Stimulated activated CD4-positive, alpha-beta T cell treated with anti-CD3 and anti-CD28 coated beads, Interleukin-15, amount 100 ng/mL, for 48 hours (primary cell): ENCODE data around the gene FOXO3.
"Not testable (repeated sequence)": the region's sequence is repeated elsewhere in the genome, so short reads cannot be mapped to it uniquely, and the experiment has no call there.

Source experiments
- DNase-seq, 2 donors: peaks; one replicate each; pipeline ENCODE4 v3.0.0-alpha.2; 2020; ENCODE audit warnings: low read depth in 2 of 2

FOXO3 gene

DNA sequence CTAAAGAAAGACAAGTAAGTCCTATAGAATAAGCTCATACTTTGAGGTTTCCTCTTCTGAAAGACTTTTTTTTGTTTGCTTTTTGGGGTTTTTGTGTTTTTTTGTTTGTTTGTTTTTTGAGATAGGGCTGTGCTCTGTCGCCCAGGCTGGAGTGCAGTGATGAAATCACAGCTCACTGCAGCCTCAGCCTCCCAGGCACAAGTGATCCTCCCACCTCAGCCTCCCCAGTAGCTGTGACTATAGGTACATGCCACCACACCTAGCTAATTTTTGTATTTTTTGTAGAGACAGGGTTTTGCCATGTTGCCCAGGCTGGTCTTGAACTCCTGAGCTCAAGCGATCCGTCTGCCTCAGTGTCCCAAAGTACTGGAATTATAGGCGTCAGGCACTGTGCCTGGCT is 98.1 kb downstream of the FOXO3 start:
- not testable (repeated sequence) for DNase-seq

DNA sequence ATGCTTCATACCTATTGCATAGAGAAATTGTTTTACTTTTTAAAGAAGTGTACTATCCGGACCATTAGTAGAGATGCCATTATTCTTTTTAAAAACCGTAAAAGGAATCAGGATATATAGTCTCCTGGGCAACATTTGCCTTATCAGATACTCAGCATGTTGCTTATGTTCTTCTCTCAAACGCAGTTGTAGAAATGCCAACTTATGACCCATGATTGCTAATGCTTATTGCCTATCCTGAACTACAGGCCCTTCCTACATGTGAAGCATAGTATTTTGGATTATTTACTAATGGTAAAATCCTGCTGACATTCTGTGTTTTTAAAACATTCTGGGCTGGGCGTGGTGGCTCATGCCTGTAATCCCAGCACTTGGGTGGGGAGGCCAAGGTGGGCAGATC is 99.5 kb downstream of the FOXO3 start:
- no peak for DNase-seq

DNA sequence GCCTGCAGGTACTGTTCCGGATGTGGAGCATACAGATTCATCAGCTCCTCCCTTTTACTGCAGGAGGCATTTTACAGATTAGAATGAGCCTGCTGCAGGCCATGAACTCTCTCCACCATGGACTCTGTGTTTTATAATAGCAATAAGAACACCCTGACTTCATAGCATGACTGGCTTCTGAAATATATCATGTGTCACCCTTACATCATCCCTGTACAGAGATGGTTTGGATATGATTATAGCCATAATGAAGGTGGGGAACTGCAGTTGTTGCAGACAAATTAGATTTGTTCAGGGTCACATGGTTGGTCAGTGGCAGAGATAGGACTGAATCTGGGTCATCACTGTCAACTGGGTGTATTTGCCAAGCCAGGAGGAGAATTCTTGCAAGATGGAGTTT is 100.7 kb downstream of the FOXO3 start:
- DNase-seq: no peak

DNA sequence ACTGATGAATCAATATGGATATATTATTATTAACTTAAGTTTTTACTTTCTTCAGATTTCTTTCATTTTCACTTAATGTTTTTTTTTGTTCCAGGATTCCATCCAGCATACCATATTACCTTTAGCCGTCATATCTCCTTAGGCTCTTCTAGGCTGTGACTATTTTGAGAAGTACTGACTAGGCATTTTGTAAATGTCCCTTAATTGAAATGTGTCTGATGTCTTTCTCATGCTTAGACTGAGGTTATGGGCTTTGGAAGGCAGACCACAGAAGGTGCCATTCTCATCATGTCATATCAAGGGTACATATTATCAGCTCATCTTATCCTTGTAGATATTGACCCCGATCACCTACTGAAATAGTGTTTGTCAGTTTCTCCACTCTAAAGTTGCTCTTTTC is 101.3 kb downstream of the FOXO3 start:
- no peak for DNase-seq

DNA sequence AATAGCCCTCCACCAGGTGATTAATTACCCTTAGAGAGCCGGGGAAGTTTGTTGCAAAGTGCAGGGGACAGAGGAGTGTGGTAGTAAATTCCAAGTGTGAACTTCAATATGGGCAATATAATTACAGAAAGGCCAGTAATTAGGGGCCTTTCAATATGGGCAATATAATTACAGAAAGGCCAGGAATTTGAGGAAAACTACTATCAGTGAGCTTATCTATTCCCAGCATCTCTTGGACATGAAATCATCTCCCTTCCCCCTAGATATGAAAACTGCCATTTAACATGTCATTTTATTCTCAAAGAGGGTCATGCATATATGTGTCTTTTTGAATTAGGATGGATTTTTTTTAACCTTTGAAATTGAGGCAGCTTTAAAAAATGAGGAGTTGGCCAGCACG is 102.0 kb downstream of the FOXO3 start:
- DNase-seq: no peak

DNA sequence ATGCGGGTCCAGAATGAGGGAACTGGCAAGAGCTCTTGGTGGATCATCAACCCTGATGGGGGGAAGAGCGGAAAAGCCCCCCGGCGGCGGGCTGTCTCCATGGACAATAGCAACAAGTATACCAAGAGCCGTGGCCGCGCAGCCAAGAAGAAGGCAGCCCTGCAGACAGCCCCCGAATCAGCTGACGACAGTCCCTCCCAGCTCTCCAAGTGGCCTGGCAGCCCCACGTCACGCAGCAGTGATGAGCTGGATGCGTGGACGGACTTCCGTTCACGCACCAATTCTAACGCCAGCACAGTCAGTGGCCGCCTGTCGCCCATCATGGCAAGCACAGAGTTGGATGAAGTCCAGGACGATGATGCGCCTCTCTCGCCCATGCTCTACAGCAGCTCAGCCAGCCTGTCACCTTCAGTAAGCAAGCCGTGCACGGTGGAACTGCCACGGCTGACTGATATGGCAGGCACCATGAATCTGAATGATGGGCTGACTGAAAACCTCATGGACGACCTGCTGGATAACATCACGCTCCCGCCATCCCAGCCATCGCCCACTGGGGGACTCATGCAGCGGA is 102.9 kb downstream of the FOXO3 start:
- DNase-seq: not testable (repeated sequence)

DNA sequence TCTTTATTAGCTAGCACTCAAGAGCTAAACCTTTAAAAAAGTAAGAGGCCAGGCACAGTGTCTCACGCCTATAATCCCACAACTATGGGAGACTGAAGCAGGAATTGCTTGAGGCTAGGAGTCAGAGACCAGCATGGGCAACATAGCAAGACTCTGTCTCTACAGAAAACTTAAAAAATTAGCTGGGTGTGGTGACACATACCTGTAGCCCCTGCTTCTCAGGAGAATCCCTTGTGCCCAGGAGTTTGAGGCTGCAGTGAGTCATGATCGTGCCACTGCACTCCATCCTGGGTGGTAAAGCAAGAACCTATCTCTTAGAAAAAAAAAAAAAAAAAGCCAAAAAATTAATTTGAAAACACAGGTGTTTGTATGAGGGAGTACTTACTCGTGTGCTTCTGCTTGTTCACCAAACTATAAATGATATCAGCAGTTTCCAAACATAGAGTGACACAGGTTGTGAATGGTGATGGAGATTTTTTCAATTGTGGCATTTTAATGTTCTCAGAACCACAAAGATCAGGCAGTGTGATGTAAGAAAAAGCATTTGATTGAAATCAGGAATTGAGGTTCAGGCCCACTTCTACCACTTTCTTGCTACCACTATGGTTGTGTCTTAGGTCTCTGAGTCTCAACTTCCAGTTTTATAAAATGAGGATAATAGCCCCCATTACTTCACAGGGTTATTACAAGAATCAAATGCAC is 104.9 kb downstream of the FOXO3 start:
- no peak for DNase-seq

DNA sequence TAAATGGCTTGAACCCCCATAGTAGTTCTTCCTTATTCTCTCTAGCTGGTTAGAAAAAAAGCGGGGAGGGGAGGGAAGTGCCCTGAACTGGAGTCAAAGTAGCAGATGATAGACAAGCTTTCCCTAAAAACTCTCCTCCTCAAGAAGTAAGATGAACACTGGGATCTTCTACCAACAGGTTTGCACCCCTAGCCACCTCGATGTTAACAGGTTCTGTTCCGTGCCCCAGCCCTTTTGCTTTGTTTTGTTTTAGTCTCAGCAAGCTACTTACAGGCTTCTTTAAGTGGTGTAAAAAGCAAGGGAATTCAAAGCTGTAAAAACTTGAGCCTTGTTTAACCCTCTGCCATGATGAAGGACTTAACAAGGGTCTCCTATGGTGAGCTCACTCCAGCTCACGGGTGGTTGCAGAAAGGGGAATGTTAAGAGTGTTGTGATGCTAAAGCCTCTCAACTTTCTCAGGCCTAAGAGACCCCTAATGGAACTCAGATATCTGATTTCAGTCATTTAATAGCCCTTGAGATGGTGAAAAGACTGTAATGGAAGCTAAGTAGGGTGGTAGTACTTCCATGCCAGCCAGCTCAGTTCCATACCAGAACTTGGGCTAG is 106.0 kb downstream of the FOXO3 start:
- DNase-seq: no peak

DNA sequence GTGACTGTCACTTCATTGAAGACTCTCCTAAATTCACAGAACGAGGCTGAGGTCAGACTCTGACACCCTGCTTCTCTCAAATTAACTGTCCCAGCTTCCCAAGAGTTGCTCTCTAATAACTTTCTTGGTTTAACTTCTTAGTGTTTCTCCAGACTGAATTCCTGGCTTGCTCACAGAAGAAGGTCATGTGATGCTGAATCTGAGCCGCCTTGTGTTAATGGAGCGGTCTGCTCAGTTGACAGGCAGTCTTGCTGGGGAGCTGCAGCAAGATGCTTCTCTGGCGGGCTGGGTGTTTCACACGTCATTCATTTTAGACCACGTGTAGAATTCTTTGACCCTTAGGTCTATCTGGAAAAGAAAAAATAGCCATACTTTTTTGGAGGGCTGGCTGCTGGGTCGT is 107.3 kb downstream of the FOXO3 start:
- DNase-seq: no peak

DNA sequence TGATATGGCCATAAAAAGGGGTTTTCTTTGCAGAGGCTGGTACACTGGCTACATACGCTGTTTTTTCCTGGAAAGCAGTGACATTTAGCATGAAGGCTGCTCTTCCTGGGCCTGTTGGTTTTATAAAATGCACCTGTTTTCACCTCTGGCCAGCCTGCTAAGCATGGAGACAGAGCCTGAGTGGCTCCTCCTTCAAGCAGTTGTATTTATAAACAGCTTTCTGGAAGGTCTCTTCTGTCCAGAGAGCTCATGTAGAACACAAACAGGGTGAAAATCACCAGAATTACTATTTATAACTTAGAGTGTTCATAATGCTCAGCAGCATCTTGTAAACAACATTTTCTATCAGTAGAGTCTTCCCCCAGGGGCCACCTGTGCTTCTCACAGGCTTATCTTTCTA is 109.0 kb downstream of the FOXO3 start:
- no peak for DNase-seq

DNA sequence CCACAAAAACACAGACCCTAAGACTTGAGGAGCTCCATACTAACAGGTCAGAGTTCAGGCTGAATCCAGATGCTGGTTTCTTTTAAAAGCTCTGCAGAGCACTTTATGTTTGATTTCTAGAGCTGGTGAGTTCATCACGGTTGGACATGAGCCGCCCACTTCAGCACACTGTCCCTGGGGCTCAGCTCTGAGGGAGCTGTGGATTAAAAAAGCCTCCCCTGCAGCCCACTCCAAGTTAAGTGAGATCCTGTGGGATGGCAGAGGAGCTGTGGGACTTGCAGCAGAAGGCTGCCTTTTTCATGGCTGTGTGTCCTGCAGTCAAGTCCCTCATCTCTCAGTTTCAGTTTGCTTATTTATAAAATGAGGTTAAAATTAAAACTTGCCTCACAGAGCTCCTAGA is 110.5 kb downstream of the FOXO3 start:
- DNase-seq: no peak

DNA sequence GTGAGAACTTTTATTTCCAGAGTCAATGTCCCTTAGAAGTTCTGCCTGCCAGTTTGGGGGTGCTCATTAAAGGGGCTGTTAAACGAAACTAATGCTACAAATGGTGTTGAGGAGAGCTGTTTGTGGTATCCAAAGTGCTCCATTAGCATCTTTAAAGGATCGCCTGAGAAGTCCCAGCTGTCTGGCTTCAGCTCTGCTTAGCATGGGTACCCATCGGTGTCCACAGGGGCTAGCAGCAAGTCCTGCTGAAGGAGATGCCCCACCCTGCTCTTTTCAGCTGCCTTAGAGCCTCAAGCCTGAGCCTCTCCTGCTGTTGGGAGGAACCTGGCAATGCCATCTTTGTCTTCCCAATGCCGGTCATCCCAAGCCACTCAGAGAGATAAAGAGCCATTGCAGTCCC is 111.1 kb downstream of the FOXO3 start:
- DNase-seq: no peak

DNA sequence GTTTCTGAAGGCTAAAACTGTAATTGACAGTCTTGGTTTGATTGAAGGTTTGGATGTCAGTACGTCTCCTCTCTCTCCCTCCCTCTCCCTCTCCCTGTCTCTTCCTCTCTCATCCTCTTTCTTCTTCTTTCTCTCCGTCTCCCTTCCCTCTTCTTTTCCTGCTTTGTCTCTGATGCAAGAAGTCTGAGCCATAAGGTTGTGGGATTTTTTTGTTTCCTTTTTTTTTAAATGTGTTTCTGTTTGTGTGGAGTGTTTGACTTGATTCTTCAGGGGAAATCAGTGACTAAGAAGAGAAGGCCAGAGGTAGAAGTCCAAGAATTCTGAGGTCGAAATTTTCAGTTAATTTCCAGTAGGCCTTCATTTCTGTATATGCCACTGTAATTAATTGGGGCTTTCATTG is 111.9 kb downstream of the FOXO3 start:
- no peak for DNase-seq

DNA sequence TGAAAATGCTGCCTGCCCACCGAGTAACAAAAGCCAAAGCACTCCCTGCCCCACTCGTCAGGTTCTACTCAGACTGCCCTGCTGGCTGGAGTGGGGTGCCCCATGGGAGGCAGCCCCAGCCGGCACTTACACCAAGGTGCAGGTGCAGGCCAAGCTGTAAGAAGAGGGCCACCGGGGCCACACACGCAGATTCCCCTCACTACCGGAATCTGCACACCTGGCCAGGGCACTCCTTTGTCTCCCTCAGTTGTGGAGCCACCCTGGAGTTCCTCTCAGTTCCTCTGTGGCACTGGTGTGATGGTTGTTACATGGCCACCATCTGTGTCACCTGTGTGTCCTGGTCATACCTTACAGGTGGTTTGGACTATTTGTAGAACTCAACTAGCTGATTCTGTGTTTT is 112.4 kb downstream of the FOXO3 start:
- DNase-seq: no peak

DNA sequence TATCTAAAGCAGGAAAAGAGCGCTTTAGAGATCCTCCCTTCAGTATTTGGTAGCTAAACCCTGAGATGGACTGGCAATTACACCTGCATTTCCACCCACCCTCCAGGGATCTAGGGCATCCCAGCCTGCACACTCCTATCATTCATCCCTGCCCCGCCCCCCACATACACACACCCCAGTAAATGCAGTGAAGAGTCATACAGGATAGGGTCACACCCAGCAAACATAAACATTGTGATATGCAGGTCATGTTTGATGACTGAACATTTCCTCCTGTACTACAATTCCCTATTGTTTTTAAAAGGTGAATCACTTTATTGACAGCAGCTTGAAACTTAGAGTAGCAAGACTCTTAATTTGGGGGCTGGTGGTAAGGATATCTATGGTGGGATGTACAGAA is 112.9 kb downstream of the FOXO3 start:
- no peak for DNase-seq

DNA sequence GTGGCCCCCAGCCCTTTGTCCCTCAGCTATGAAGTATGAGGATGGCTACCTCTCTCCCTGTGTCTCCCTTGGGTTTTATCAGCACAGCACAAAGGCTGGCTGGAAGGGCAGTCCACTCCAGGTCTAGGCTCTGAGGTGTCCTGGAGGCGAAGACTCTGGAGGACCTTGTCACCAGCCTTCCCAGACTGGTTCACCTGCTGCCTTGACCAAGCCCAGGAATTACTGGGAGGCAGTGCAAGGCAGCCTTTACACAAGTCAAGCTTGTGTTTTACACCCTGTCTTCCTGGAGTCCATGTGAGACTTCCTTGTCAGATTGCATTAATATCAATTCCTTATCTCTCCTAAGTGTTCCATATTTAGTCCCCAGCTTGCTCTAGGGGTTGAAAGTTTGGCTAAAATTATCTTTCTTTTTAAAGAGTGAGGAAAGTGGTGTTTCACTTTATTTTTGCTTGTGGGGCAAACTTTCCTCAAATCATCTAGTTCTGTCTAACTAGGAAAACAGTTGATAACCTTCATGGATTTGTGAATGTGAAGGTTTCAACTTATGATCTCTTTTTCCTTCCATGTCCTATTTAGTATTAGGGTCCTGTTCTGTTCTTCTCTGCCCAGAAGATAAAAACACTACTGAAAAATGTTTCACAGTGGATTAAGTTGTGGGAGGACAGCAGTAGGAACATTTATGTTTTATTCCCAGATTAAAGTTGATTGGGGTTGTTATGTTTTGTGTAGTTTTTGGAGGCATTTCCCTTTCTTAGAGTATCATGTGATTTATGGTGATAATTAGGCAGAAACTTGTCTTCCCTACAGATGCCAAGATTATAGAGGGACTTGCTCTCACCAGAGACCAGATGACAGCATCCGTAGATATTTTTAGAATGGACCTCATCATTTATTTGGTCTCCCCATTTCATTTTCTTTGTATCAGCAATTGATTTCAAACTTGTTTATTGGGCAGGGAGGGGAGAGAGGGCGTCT is 114.8 kb downstream of the FOXO3 start:
- DNase-seq: no peak

DNA sequence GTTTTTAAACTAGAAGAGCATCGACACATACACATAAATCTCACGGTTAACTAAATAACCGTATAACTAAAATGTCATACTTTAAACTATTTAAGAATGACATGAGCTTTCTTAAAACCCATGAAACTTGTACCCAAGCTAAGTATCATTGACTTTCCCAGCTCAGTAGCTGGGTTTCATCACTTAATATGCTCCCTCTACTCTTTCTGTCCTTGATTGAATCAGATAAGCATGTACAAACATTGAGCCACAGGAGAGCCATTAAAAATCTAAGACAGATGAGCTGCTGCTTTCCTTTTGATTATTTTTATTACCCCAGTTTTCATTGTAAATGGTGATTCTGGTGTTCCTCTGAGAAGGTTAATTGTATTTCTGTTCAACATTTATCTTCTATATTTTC is 115.8 kb downstream of the FOXO3 start:
- DNase-seq: no peak

DNA sequence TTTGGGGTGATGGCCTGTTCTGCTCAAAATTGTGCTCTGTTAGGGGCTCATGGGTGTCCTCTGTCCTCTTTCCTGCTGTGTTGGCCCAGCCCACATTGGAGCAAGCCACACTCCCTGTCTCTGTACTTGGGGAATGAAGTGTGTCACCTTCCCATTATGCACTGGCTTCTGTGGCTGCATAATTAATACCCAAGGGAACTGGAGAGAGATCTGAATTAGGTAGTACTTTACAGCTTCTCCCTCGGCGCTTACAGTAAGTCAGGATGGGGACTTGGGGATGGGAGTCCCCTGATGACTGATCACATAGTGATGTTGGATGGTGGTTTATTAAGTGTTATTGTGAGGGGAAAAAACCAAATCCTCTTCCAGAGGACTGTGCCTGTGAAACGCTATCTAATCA is 116.6 kb downstream of the FOXO3 start:
- DNase-seq: no peak

DNA sequence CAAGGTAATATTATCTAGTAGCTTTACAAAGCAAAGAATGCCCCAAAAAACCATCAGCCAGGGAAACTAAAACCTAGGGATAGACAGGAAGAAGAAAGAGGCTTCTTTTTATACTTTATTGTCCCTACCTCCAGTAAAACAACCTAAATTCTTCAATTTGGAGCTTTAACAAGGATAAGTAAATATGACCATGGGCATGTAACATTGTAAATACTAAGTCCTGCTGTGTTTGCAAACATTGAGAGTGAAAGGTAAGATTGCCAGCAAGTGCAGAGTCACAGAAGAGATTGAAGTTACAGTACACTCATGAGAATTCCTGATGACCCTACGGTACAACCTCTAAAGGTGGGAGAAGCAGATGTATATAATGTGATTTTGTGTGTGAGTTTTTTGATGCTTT is 117.2 kb downstream of the FOXO3 start:
- DNase-seq: no peak

DNA sequence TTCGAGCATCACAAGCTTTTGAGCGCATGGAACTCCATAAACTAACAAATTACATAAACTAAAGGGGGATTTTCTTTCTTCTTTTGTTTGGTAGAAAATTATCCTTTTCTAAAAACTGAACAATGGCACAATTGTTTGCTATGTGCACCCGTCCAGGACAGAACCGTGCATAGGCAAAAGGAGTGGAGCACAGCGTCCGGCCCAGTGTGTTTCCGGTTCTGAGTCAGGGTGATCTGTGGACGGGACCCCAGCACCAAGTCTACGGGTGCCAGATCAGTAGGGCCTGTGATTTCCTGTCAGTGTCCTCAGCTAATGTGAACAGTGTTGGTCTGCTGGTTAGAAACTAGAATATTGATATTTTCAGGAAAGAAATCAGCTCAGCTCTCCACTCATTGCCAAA is 119.6 kb downstream of the FOXO3 start:
- not testable (repeated sequence) for DNase-seq

DNA sequence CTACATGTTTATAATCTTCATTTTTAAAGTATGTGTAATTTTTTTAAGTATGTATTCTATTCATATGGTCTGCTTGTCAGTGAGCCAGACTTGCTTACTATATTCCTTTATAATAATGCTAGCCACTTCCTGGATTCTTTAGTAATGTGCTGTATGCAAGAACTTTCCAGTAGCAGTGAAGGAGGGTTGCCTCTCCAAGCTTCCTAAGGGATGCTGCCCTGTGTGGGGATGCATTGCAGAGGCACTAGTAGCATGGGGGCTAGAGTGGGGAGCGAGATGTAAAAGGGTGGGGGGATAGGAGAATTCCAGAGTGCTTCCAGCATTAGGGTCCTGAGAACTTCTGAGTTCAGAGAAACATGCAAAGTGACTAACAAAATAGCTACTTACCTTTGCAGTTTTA is 121.0 kb downstream of the FOXO3 start:
- not testable (repeated sequence) for DNase-seq

DNA sequence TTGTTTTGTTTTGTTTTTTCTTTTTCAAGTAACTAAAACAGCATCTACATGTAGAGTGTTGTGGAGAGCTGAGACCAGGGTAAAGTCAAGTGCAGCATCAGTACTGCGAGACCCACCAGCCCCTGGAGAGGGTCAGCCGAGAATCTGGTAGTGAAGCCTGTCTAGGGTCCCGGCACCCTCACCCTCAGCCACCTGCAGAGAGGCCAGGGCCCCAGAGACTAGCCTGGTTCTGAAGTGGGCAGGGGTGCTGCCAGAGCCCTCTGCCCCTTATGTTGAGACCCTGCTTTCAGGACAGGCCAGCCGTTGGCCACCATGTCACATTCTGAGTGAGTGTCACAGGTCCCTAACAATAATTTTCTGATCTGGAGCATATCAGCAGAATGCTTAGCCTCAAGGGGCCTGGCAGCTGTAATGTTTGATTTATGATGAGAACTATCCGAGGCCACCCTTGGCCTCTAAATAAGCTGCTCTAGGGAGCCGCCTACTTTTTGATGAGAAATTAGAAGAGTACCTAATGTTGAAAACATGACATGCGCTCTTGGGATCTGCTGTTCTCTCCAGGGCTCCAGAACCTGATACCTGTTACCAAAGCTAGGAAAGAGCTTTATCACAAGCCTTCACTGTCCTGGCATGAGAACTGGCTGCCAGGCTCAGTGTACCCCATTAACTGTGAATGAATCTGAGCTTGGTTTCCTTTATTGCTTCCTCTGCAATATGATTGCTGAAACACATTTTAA is 121.8 kb downstream of the FOXO3 start:
- DNase-seq: not testable (repeated sequence)
